Neural progenitor cell (in vitro differentiated cells): ENCODE results near the gene RAPGEF2. TPM values are rescaled to one million over a fixed set of nuclear protein-coding genes. Genes with fewer than 3 reads are reported as not detected.
"Not testable (repeated sequence)": the region's sequence is repeated elsewhere in the genome, so short reads cannot be mapped to it uniquely, and the experiment has no call there.

Experiments used
- DNase-seq: peaks from one replicate; pipeline ENCODE4 v3.0.0-alpha.2; 2016; ENCODE audit warnings: low spot score
- H2AFZ ChIP-seq: fragments of 200-600 bp; sonication (generic); replicated peaks from 2 replicates; pipeline ENCODE4 v1.6.1; 2016; ENCODE audit warnings: antibody characterized with exemption
- H3F3A ChIP-seq: fragments of 200-600 bp; sonication (generic); 2 replicates; pipeline ENCODE4 v1.6.1; 2016; ENCODE audit warnings: antibody characterized with exemption, low read depth
- H3K27ac ChIP-seq: fragments of 200-600 bp; sonication (generic); 2 replicates; pipeline ENCODE4 v1.5.1; 2016; ENCODE audit warnings: mild to moderate bottlenecking
- H3K27me3 ChIP-seq: fragments of 200-600 bp; sonication (generic); 2 replicates; pipeline ENCODE4 v1.6.1; 2016; ENCODE audit warnings: mild to moderate bottlenecking, moderate library complexity
- H3K36me3 ChIP-seq: fragments of 200-600 bp; sonication (generic); 2 replicates; pipeline ENCODE4 v1.5.1; 2016
- H3K4me1 ChIP-seq: fragments of 200-600 bp; sonication (generic); 2 replicates; pipeline ENCODE4 v1.6.1; 2016; ENCODE audit warnings: mixed run types
- H3K4me2 ChIP-seq: fragments of 200-600 bp; sonication (generic); 2 replicates; pipeline ENCODE4 v1.6.1; 2016
- H3K4me3 ChIP-seq: fragments of 200-600 bp; sonication (generic); 2 replicates; pipeline ENCODE4 v1.5.1; 2016
- H3K79me2 ChIP-seq: fragments of 200-600 bp; sonication (generic); 2 replicates; pipeline ENCODE4 v1.6.1; 2016; ENCODE audit warnings: low read depth
- H3K9ac ChIP-seq: fragments of 200-600 bp; sonication (generic); 2 replicates; pipeline ENCODE4 v1.6.1; 2016
- H3K9me3 ChIP-seq: fragments of 200-600 bp; sonication (generic); 2 replicates; pipeline ENCODE4 v1.5.1; 2016; ENCODE audit warnings: low read depth
- H4K20me1 ChIP-seq: fragments of 200-600 bp; sonication (generic); 2 replicates; pipeline ENCODE4 v1.6.1; 2016; ENCODE audit warnings: low read depth
- H3K27ac Mint-ChIP-seq: 3 replicates; pipeline ENCODE4 v1.8.0; 2021; ENCODE audit warnings: mixed read lengths
- H3K27me3 Mint-ChIP-seq: 2 replicates; pipeline ENCODE4 v1.8.0; 2022; ENCODE audit warnings: low read depth, mild to moderate bottlenecking, inconsistent platforms, moderate library complexity, mixed read lengths; ENCODE audit not compliant: insufficient read depth
- H3K36me3 Mint-ChIP-seq: 3 replicates; pipeline ENCODE4 v1.8.0; 2021; ENCODE audit warnings: mixed read lengths
- H3K4me1 Mint-ChIP-seq: 3 replicates; pipeline ENCODE4 v1.8.0; 2021; ENCODE audit warnings: mixed read lengths
- H3K4me3 Mint-ChIP-seq: 3 replicates; pipeline ENCODE4 v1.8.0; 2021; ENCODE audit warnings: mild to moderate bottlenecking, moderate library complexity, mixed read lengths
- H3K9me3 Mint-ChIP-seq: 3 replicates; pipeline ENCODE4 v1.8.0; 2020; ENCODE audit warnings: mixed read lengths
- EZH2 ChIP-seq: fragments of 200-600 bp; sonication (generic); IDR thresholded peaks from 2 replicates; pipeline ENCODE4 v1.6.1; 2017; ENCODE audit warnings: antibody characterized with exemption, mild to moderate bottlenecking, moderate library complexity
- EZH2phosphoT487 ChIP-seq: fragments of 200-600 bp; sonication (generic); IDR thresholded peaks from 2 replicates; pipeline ENCODE4 v1.6.1; 2017; ENCODE audit warnings: antibody characterized with exemption
- total RNA-seq: library from RNA; depleted of rRNA; stranded (reverse); fragments of >200 nt; gene quantifications from 2 replicates; pipeline ENCODE4 v1.2.3, GENCODE V29; 2015; ENCODE audit warnings: low replicate concordance
- TF ChIP-seq, protein P1 (sequence below): fragments of 200-600 bp; sonication (generic); IDR thresholded peaks from 2 replicates; pipeline ENCODE4 v1.5.1; 2017; ENCODE audit warnings: antibody characterized with exemption, mild to moderate bottlenecking

RAPGEF2 gene
- total RNA-seq, 1 donor from 2014 or later = 70.4 TPM

DNA sequence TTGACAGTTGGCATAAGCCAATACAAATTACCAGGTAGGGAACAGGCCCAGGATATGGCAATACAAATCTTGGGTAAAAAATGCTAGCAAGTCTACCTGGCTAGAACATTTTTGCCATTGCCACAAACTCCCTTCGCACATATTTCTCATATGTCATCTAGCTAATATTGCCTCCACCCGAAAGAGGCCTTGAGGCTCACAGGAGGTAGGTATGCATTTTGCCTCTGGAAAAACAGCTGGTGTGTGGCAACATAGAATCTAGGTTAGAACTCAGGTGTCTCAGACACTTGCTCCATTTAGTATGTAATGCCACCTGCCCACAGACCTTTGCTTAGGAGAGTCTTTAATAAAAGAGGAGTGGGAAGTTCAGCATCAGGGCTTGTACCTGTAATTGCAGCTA is 16.3 kb upstream of the RAPGEF2 start:
- Mint-ChIP-seq H3K36me3 (no peaks in the 10 kb centered on the region), H3K27me3 (peaks cover under 1% of the 10 kb centered on the region)
- TF ChIP-seq, protein P1, sequence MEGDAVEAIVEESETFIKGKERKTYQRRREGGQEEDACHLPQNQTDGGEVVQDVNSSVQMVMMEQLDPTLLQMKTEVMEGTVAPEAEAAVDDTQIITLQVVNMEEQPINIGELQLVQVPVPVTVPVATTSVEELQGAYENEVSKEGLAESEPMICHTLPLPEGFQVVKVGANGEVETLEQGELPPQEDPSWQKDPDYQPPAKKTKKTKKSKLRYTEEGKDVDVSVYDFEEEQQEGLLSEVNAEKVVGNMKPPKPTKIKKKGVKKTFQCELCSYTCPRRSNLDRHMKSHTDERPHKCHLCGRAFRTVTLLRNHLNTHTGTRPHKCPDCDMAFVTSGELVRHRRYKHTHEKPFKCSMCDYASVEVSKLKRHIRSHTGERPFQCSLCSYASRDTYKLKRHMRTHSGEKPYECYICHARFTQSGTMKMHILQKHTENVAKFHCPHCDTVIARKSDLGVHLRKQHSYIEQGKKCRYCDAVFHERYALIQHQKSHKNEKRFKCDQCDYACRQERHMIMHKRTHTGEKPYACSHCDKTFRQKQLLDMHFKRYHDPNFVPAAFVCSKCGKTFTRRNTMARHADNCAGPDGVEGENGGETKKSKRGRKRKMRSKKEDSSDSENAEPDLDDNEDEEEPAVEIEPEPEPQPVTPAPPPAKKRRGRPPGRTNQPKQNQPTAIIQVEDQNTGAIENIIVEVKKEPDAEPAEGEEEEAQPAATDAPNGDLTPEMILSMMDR = no peak

DNA sequence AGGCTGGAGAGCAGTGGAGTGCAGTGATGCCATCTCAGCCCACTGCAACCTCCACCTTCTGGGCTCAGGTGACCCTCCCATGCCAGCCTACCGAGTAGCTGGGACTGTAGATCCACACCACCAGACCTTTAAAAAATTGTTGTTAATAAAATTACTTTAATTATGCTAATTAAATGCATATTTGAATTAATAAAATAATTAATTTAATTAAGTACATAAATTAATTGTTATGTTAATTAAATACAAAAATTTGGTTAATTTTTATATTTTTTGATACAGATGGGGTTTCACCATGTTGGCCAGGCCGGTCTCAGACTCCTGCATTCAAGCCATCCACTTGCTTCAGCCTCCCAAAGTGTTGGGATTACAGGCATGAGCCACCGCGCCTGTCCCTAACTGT is 12.6 kb upstream of the RAPGEF2 start:
- no peaks in the 10 kb centered on the region for H3K27me3 ChIP-seq
- H3K79me2 ChIP-seq = no peaks in the 10 kb centered on the region
- no peaks in the 10 kb centered on the region for H4K20me1 ChIP-seq
- H3K4me3 ChIP-seq = no peak overlapping the region
- H3K36me3 Mint-ChIP-seq = no peaks in the 10 kb centered on the region
- H3K27me3 Mint-ChIP-seq = peaks cover 2% of the 10 kb centered on the region
- H3K9me3 Mint-ChIP-seq = peaks cover 2% of the 10 kb centered on the region
- no peaks in the 10 kb centered on the region for H3K4me1 Mint-ChIP-seq
- DNase-seq = no peak
- H3K4me3 Mint-ChIP-seq = no peak overlapping the region
- TF ChIP-seq, protein P1 = no peak
- TF ChIP-seq EZH2phosphoT487 = no peak
- no peak overlapping the region for H3K27ac Mint-ChIP-seq
- no peak overlapping the region for H3K27ac ChIP-seq
- no peaks in the 10 kb centered on the region for H3K4me1 ChIP-seq
- H3K36me3 ChIP-seq = no peaks in the 10 kb centered on the region
- no peaks in the 10 kb centered on the region for H3F3A ChIP-seq
- H2AFZ ChIP-seq = no peak overlapping the region
- H3K4me2 ChIP-seq = no peak overlapping the region
- no peaks in the 10 kb centered on the region for H3K9me3 ChIP-seq
- H3K9ac ChIP-seq = no peak overlapping the region

More for the DNA sequence above, 16.3 kb upstream of the RAPGEF2 start:
- no peak overlapping the region for H2AFZ ChIP-seq
- H3K9me3 Mint-ChIP-seq = no peaks in the 10 kb centered on the region
- H3K4me1 ChIP-seq = no peaks in the 10 kb centered on the region
- H3K79me2 ChIP-seq = no peaks in the 10 kb centered on the region
- no peak overlapping the region for H3K4me3 ChIP-seq
- no peaks in the 10 kb centered on the region for H3K36me3 ChIP-seq
- no peak overlapping the region for H3K27ac Mint-ChIP-seq
- H3K4me1 Mint-ChIP-seq = no peaks in the 10 kb centered on the region
- no peak overlapping the region for H3K9ac ChIP-seq
- H3K27ac ChIP-seq = no peak overlapping the region
- DNase-seq = no peak
- no peaks in the 10 kb centered on the region for H4K20me1 ChIP-seq
- no peak overlapping the region for H3K4me3 Mint-ChIP-seq
- H3K27me3 ChIP-seq = no peaks in the 10 kb centered on the region
- H3K9me3 ChIP-seq = no peaks in the 10 kb centered on the region
- no peaks in the 10 kb centered on the region for H3F3A ChIP-seq
- no peak overlapping the region for H3K4me2 ChIP-seq

DNA sequence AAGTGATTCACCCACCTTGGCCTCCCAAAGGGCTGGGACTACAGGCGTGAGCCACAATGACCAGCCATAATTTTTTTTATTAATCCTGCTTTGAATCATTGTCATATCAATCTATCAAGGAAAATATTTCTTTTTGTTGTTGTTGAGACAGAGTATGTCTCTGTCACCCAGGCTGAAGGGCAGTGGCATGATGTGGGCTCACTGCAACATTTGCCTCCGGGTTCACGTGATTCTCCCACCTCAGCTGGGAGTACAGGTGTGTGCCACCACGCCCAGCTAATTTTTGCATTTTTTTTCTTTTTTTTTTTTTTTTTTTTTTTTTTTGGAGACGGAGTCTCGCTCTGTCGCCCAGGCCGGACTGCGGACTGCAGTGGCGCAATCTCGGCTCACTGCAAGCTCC is 8.7 kb upstream of the RAPGEF2 start:
- not testable (repeated sequence) for H3K9ac ChIP-seq, H3F3A ChIP-seq, H3K9me3 Mint-ChIP-seq, H3K27me3 ChIP-seq, H3K4me1 Mint-ChIP-seq, H3K27ac Mint-ChIP-seq, H3K27ac ChIP-seq, H3K4me3 Mint-ChIP-seq, H3K4me2 ChIP-seq, H2AFZ ChIP-seq, H3K9me3 ChIP-seq, H3K36me3 ChIP-seq, H3K4me3 ChIP-seq, H3K27me3 Mint-ChIP-seq, H3K4me1 ChIP-seq, H4K20me1 ChIP-seq, H3K36me3 Mint-ChIP-seq, DNase-seq, H3K79me2 ChIP-seq

DNA sequence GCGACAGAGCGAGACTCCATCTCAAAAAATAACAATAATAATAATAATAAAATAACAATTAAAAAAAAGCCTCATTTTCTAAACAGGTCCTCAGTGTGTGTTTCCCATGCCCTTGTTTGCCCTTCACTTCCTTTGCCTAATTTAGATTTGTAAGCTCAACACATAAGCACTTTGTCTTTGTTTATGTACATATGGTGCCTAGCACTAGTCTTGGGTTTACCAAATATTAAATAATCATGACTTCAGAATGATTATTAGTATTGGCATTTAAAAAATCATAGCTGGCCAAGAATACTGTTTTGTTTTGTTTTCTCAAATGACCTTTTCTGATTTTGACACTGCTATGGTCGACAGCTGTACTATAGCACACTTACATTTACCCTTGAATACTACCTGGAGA is 6.4 kb upstream of the RAPGEF2 start:
- Mint-ChIP-seq H3K27ac (no peak overlapping the region), H3K36me3 (no peaks in the 10 kb centered on the region), H3K27me3 (peaks cover 2% of the 10 kb centered on the region), H3K9me3 (peaks cover 2% of the 10 kb centered on the region), H3K4me1 (peaks cover 6% of the 10 kb centered on the region), H3K4me3 (no peak overlapping the region)
- no peak overlapping the region for H3K4me3 ChIP-seq
- peaks cover 10% of the 10 kb centered on the region for H3K4me1 ChIP-seq
- no peak overlapping the region for H3K4me2 ChIP-seq
- H3F3A ChIP-seq = peaks cover 5% of the 10 kb centered on the region
- no peak for DNase-seq
- H3K27ac ChIP-seq = no peak overlapping the region
- H3K27me3 ChIP-seq = peaks cover 9% of the 10 kb centered on the region
- H3K9me3 ChIP-seq = no peaks in the 10 kb centered on the region
- no peak for TF ChIP-seq EZH2
- no peak for TF ChIP-seq EZH2phosphoT487
- TF ChIP-seq, protein P1 = no peak
- H3K9ac ChIP-seq = no peak overlapping the region
- no peaks in the 10 kb centered on the region for H3K36me3 ChIP-seq
- no peak overlapping the region for H2AFZ ChIP-seq
- H3K79me2 ChIP-seq = no peaks in the 10 kb centered on the region
- no peaks in the 10 kb centered on the region for H4K20me1 ChIP-seq
